ENCODE measurements around the gene CSNK2A1.

GRCh38 chr20:550611-551010 is 7.0 kb upstream of the CSNK2A1 start:
- TF ChIP-seq CEBPB (IDR thresholded peaks at IDR 0.05) = no peak
- no peak for TF ChIP-seq FOXM1 (IDR thresholded peaks at IDR 0.05; ENCODE audit: borderline replicate concordance, low read depth)
- TF ChIP-seq ZBTB7A (IDR thresholded peaks at IDR 0.05; ENCODE audit: low read depth) = no peak
- no peak for TF ChIP-seq REST (IDR thresholded peaks at IDR 0.05; ENCODE audit: low read depth)
- no peak for TF ChIP-seq YY1 (IDR thresholded peaks at IDR 0.05; ENCODE audit: low read depth)
- TF ChIP-seq TEAD4 (IDR thresholded peaks at IDR 0.05) = no peak
- no peak for TF ChIP-seq TAF1 (IDR thresholded peaks at IDR 0.05; ENCODE audit: low read depth)
- no peak for TF ChIP-seq EP300 (IDR thresholded peaks at IDR 0.05; ENCODE audit: borderline replicate concordance)
- no peak for TF ChIP-seq RAD21 (IDR thresholded peaks at IDR 0.05; ENCODE audit: low read depth)
- no peak for TF ChIP-seq NFIC (IDR thresholded peaks at IDR 0.05)
- TF ChIP-seq CREB1 (IDR thresholded peaks at IDR 0.05; ENCODE audit: low read depth) = no peak
- TF ChIP-seq MAX (IDR thresholded peaks at IDR 0.05) = no peak
- TF ChIP-seq USF1 (IDR thresholded peaks at IDR 0.05) = no peak

Data from Ishikawa (cell line).